Neural cell (in vitro differentiated cells): Measurements from ENCODE around the gene STX7. TPM values are rescaled to one million over a fixed set of nuclear protein-coding genes. Genes with fewer than 3 reads are reported as not detected.

Experiments
- H2AFZ ChIP-seq: fragments of 200-600, 300-800 bp; sonication (generic), shearing (Covaris generic); 2 replicates; pipeline ENCODE4 v1.6.0; 2014; ENCODE audit warnings: low read depth, mild to moderate bottlenecking, antibody characterized with exemption, low read length, moderate library complexity
- H3F3A ChIP-seq: fragments of 200-600 bp; shearing (Covaris generic); 2 replicates; pipeline ENCODE4 v1.6.1; 2016; ENCODE audit warnings: mild to moderate bottlenecking, moderate library complexity, mixed read lengths, antibody characterized with exemption, low read length; ENCODE audit not compliant: insufficient read depth, poor library complexity, severe bottlenecking
- H3K27ac ChIP-seq: fragments of 200-600, 300-800 bp; sonication (generic), shearing (Covaris generic); 2 replicates; pipeline ENCODE4 v1.5.1; 2014; ENCODE audit warnings: mild to moderate bottlenecking, low read length, moderate library complexity
- H3K27me3 ChIP-seq: fragments of 300-800, 200-600 bp; sonication (generic), shearing (Covaris generic); 2 replicates; pipeline ENCODE4 v1.6.0; 2014; ENCODE audit warnings: mild to moderate bottlenecking, low read depth, low read length, moderate library complexity; ENCODE audit not compliant: insufficient read depth
- H3K36me3 ChIP-seq: fragments of 300-800, 200-600 bp; sonication (generic), shearing (Covaris generic); 2 replicates; pipeline ENCODE4 v1.5.1; 2014; ENCODE audit warnings: mild to moderate bottlenecking, antibody characterized with exemption, low read length, moderate library complexity; ENCODE audit not compliant: insufficient read depth
- H3K4me2 ChIP-seq: fragments of 300-800, 200-600 bp; sonication (generic), shearing (Covaris generic); 2 replicates; pipeline ENCODE4 v1.6.0; 2014; ENCODE audit warnings: mild to moderate bottlenecking, low read length
- H3K4me3 ChIP-seq: fragments of 300-800, 200-600 bp; sonication (generic), shearing (Covaris generic); 2 replicates; pipeline ENCODE4 v1.5.1; 2014; ENCODE audit warnings: mild to moderate bottlenecking, low read length, moderate library complexity
- H3K79me2 ChIP-seq: fragments of 200-600 bp; shearing (Covaris generic); replicated peaks from 2 replicates; pipeline ENCODE4 v1.6.0; 2014; ENCODE audit warnings: mild to moderate bottlenecking, low read length, moderate library complexity; ENCODE audit not compliant: insufficient read depth
- H3K9ac ChIP-seq: fragments of 300-800, 200-600 bp; sonication (generic), shearing (Covaris generic); 2 replicates; pipeline ENCODE4 v1.6.1; 2016; ENCODE audit warnings: mild to moderate bottlenecking, low read length, mixed read lengths
- H3K9me2 ChIP-seq: fragments of 200-600 bp; shearing (Covaris generic); 2 replicates; pipeline ENCODE4 v1.6.1; 2016; ENCODE audit warnings: mild to moderate bottlenecking, low read length, mixed read lengths; ENCODE audit not compliant: insufficient read depth
- H3K9me3 ChIP-seq: fragments of 200-600, 300-800 bp; sonication (generic), shearing (Covaris generic); 2 replicates; pipeline ENCODE4 v1.6.1; 2016; ENCODE audit warnings: mild to moderate bottlenecking, mixed run types, low read length, moderate library complexity, mixed read lengths
- H4K20me1 ChIP-seq: fragments of 200-600 bp; shearing (Covaris generic); 2 replicates; pipeline ENCODE4 v1.6.1; 2016; ENCODE audit warnings: mild to moderate bottlenecking, mixed run types; ENCODE audit not compliant: insufficient read depth
- EP300 ChIP-seq: fragments of 450-650 bp; conservative IDR thresholded peaks from 2 replicates; pipeline ENCODE4 v1.6.1; 2014; ENCODE audit warnings: antibody characterized with exemption, mild to moderate bottlenecking, moderate library complexity; ENCODE audit not compliant: poor library complexity, severe bottlenecking
- EZH2 ChIP-seq: fragments of 200-600, 300-800 bp; shearing (Covaris generic), sonication (generic); IDR thresholded peaks from 2 replicates; pipeline ENCODE4 v1.6.1; 2014; ENCODE audit warnings: antibody characterized with exemption, low read length, borderline replicate concordance, mild to moderate bottlenecking; ENCODE audit not compliant: insufficient read depth, poor library complexity, severe bottlenecking
- MXI1 ChIP-seq: fragments of 450-650 bp; conservative IDR thresholded peaks from 2 replicates; pipeline ENCODE4 v1.6.1; 2014; ENCODE audit warnings: antibody characterized with exemption, mild to moderate bottlenecking; ENCODE audit not compliant: poor library complexity, severe bottlenecking
- POLR2AphosphoS5 ChIP-seq: IDR thresholded peaks from 2 replicates; pipeline ENCODE4 v1.6.1; 2012
- RAD21 ChIP-seq: fragments of 450-650 bp; conservative IDR thresholded peaks from 2 replicates; pipeline ENCODE4 v1.6.1; 2014; ENCODE audit warnings: antibody characterized with exemption, mild to moderate bottlenecking, moderate library complexity
- SMC3 ChIP-seq: fragments of 450-650 bp; conservative IDR thresholded peaks from 2 replicates; pipeline ENCODE4 v1.6.1; 2014; ENCODE audit warnings: antibody characterized with exemption, mild to moderate bottlenecking, moderate library complexity; ENCODE audit not compliant: poor library complexity
- TAF1 ChIP-seq: IDR thresholded peaks from 2 replicates; pipeline ENCODE4 v1.6.1; 2012; ENCODE audit warnings: low read depth
- polyA plus RNA-seq: library from polyadenylated mRNA; depleted of rRNA; stranded (reverse); fragments of >200 nt; gene quantifications from 2 replicates; pipeline ENCODE4 v1.2.3, GENCODE V29; 2014
- TF ChIP-seq, protein P1 (sequence below): fragments of 450-650 bp; IDR thresholded peaks from 2 replicates; pipeline ENCODE4 v1.5.1; 2014; ENCODE audit warnings: antibody characterized with exemption, mild to moderate bottlenecking, moderate library complexity; ENCODE audit not compliant: poor library complexity, severe bottlenecking
- TF ChIP-seq, protein P2 (sequence below): IDR thresholded peaks from 2 replicates; pipeline ENCODE4 v1.6.1; 2012; ENCODE audit warnings: borderline replicate concordance

The STX7 gene
- polyA plus RNA-seq, 1 donor from 2014 or later: 79.5 TPM

DNA sequence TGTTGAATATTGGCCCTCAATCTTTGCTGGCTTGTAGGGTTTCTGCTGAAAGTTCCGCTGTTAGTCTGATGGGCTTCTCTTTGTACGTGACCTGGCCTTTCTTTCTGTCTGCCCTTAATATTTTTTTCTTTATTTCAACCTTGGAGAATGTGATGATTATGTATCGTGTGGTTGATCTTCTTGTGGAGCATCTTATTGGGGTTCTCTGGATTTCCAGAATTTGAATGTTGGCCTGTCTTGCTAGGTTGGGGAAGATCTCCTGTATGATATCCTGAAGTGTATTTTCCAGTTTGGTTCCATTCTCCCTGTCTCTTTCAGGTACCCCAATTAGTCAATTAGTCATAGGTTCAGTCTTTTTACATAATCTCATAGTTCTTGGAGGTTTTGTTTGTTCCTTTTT, 89.1 kb downstream of the STX7 start:
- H3K9me3 ChIP-seq: no peaks in the 10 kb centered on the region
- H3K9ac ChIP-seq: no peak overlapping the region
- H3K4me2 ChIP-seq: no peak overlapping the region
- H3F3A ChIP-seq: no peaks in the 10 kb centered on the region
- TF ChIP-seq SMC3: no peak
- no peaks in the 10 kb centered on the region for H4K20me1 ChIP-seq
- H3K79me2 ChIP-seq: no peaks in the 10 kb centered on the region
- no peak overlapping the region for H3K27ac ChIP-seq
- no peaks in the 10 kb centered on the region for H3K36me3 ChIP-seq
- H3K4me3 ChIP-seq: no peak overlapping the region
- H2AFZ ChIP-seq: no peak overlapping the region
- H3K9me2 ChIP-seq: no peaks in the 10 kb centered on the region
- H3K27me3 ChIP-seq: no peaks in the 10 kb centered on the region

DNA sequence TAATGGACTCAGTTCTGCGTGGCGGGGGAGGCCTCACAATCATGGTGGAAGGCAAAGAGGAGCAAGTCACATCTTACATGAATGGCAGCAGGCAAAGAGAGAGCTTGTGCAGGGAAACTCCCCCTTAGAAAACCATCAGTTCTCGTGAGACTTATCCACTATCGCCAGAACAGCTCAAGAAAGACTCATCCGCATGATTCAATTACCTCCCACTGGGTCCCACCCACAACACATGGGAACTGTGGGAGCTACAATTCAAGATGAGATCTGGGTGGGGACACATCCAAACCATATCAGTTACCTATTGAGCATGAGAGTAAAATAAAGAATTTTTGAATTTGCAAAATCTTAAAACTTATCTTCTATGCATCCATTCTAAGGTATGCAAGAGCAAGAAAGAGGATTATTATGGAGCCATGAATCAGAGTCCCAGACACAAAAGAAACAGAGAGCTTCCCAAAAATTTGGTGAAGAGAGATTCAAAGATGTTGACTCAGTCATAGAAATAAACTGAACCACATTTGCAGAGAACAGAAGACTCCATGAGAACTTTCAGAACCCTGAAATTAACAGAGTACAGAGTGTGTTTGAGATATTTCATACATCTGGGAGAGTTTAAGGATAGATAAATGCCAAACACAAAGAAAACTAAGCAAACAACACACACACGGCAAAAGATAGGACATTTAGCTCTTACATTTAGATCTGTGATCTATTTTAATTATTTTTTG, 94.5 kb downstream of the STX7 start:
- Histone ChIP-seq H3K27me3 (no peaks in the 10 kb centered on the region), H3K4me2 (no peak overlapping the region), H3K9ac (no peak overlapping the region), H2AFZ (no peak overlapping the region), H3F3A (no peaks in the 10 kb centered on the region), H3K9me3 (no peaks in the 10 kb centered on the region), H3K9me2 (no peaks in the 10 kb centered on the region), H3K27ac (no peak overlapping the region), H4K20me1 (no peaks in the 10 kb centered on the region), H3K4me3 (no peak overlapping the region), H3K79me2 (no peaks in the 10 kb centered on the region), H3K36me3 (no peaks in the 10 kb centered on the region)
- TF ChIP-seq SMC3: no peak
- TF ChIP-seq EZH2: no peak
- TF ChIP-seq, protein P1, sequence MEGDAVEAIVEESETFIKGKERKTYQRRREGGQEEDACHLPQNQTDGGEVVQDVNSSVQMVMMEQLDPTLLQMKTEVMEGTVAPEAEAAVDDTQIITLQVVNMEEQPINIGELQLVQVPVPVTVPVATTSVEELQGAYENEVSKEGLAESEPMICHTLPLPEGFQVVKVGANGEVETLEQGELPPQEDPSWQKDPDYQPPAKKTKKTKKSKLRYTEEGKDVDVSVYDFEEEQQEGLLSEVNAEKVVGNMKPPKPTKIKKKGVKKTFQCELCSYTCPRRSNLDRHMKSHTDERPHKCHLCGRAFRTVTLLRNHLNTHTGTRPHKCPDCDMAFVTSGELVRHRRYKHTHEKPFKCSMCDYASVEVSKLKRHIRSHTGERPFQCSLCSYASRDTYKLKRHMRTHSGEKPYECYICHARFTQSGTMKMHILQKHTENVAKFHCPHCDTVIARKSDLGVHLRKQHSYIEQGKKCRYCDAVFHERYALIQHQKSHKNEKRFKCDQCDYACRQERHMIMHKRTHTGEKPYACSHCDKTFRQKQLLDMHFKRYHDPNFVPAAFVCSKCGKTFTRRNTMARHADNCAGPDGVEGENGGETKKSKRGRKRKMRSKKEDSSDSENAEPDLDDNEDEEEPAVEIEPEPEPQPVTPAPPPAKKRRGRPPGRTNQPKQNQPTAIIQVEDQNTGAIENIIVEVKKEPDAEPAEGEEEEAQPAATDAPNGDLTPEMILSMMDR: no peak
- TF ChIP-seq EP300: no peak
- TF ChIP-seq MXI1: no peak
- TF ChIP-seq POLR2AphosphoS5: no peak
- TF ChIP-seq, protein P2, sequence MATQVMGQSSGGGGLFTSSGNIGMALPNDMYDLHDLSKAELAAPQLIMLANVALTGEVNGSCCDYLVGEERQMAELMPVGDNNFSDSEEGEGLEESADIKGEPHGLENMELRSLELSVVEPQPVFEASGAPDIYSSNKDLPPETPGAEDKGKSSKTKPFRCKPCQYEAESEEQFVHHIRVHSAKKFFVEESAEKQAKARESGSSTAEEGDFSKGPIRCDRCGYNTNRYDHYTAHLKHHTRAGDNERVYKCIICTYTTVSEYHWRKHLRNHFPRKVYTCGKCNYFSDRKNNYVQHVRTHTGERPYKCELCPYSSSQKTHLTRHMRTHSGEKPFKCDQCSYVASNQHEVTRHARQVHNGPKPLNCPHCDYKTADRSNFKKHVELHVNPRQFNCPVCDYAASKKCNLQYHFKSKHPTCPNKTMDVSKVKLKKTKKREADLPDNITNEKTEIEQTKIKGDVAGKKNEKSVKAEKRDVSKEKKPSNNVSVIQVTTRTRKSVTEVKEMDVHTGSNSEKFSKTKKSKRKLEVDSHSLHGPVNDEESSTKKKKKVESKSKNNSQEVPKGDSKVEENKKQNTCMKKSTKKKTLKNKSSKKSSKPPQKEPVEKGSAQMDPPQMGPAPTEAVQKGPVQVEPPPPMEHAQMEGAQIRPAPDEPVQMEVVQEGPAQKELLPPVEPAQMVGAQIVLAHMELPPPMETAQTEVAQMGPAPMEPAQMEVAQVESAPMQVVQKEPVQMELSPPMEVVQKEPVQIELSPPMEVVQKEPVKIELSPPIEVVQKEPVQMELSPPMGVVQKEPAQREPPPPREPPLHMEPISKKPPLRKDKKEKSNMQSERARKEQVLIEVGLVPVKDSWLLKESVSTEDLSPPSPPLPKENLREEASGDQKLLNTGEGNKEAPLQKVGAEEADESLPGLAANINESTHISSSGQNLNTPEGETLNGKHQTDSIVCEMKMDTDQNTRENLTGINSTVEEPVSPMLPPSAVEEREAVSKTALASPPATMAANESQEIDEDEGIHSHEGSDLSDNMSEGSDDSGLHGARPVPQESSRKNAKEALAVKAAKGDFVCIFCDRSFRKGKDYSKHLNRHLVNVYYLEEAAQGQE: no peak
- TF ChIP-seq TAF1: no peak
- no peak for TF ChIP-seq RAD21
